ENCODE results near the gene SYNGR3. TPM values are rescaled to one million over a fixed set of nuclear protein-coding genes. Genes with fewer than 3 reads are reported as not detected.

Gene SYNGR3
- total RNA-seq, 1 experiment from 2014 or later: 11.9 TPM

DNA sequence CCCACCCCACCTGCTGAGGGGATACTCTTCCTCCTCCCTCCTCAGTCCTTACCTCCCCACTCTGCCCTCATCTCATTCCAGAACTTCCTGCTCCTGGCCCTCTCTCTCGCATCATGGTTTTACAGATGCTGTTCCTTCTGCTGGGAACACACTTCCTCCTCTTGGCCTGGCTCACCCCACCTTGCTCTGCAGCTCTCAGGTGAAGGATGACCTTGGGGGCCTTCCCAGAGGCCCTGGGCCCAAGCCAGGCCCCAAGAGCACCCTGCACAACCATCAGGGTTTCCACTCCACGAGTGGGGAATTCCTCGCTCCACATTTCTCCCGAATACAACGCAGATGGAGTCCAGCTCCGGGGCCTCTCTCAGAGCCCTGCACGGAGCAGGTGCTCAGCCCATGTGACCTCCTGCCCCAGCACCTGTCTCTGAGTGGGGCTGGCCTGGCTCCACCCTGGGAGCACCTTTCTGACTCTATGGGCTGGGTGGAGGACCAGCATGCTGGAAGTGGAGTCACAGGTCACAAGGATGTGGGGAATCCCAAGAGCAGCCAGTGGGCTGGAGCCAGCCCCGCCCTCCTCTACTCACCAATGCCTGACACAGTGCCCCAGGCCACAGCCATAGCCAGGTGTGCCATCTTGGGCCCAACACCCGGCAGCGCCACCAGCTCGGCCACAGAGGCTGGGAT is 53.4 kb downstream of the SYNGR3 start:
- Histone ChIP-seq H3K4ac (ENCODE audit: low read depth, low read length) (no peak overlapping the region), H3K9ac (ENCODE audit: extremely low read depth, insufficient read length, low read length) (no peak overlapping the region), H4K8ac (replicated peaks; ENCODE audit: insufficient read length, low read depth, low read length) (no peak overlapping the region), H3K23me2 (ENCODE audit: insufficient read length, low read depth, low read length, poor library complexity, severe bottlenecking) (peaks cover 6% of the 10 kb centered on the region), H2BK5ac (ENCODE audit: insufficient read length, low read length) (no peak overlapping the region), H3K9me3 (ENCODE audit: control insufficient read depth, low read depth, low read length) (no peaks in the 10 kb centered on the region), H2BK12ac (ENCODE audit: insufficient read length, low read depth, low read length) (no peak overlapping the region), H3K14ac (ENCODE audit: insufficient read depth, low read length) (no peak overlapping the region), H2AK5ac (ENCODE audit: insufficient read length, low read length) (no peak overlapping the region), H2BK15ac (ENCODE audit: low read depth, low read length) (no peak overlapping the region), H3K79me2 (ENCODE audit: insufficient read depth, low read length) (no peaks in the 10 kb centered on the region), H3K56ac (ENCODE audit: insufficient read length, low read depth, low read length) (no peak overlapping the region), H3K79me1 (ENCODE audit: insufficient read depth, low read depth, low read length, poor library complexity, severe bottlenecking) (no peaks in the 10 kb centered on the region), H2AFZ (ENCODE audit: low read length) (no peak overlapping the region), H3K4me2 (ENCODE audit: insufficient read depth, insufficient read length, low read length) (no peak overlapping the region), H2BK120ac (ENCODE audit: low read depth, low read length, poor library complexity, severe bottlenecking) (no peak overlapping the region), H4K20me1 (ENCODE audit: control insufficient read depth, insufficient read depth, insufficient read length) (no peaks in the 10 kb centered on the region), H3K18ac (ENCODE audit: insufficient read length, low read depth, low read length) (no peak overlapping the region), H3K4me1 (ENCODE audit: insufficient read depth, low read length) (no peaks in the 10 kb centered on the region), H4K5ac (ENCODE audit: insufficient read length, low read depth, low read length) (no peak overlapping the region), H3K27me3 (ENCODE audit: insufficient read depth, low read length) (no peaks in the 10 kb centered on the region), H3K23ac (ENCODE audit: insufficient read length, low read depth, low read length) (no peak overlapping the region), H2BK20ac (ENCODE audit: low read depth, low read length, poor library complexity, severe bottlenecking) (no peak overlapping the region), H4K91ac (ENCODE audit: insufficient read length, low read depth, low read length) (no peak overlapping the region), H3K27ac (ENCODE audit: insufficient read length, low read depth, low read length) (no peak overlapping the region), H3T11ph (ENCODE audit: low read length) (no peak overlapping the region)
- no peak for DNase-seq
- Mint-ChIP-seq H3K9me3 (no peaks in the 10 kb centered on the region), H3K4me3 (no peak overlapping the region), H3K36me3 (ENCODE audit: insufficient read depth in 1 of 3, low read depth in 3 of 3) (peaks cover 2 to 5% (median 4%) of the 10 kb centered on the region in 3 experiments; a peak in 5 of 7 replicates), H3K27ac (no peak overlapping the region; a peak in 1 of 7 replicates), H3K4me1 (peaks cover 8 to 19% of the 10 kb centered on the region in 2 experiments), H3K27me3 (ENCODE audit: low read depth) (no peaks in the 10 kb centered on the region)
- WGBS (ENCODE audit: extremely low coverage, insufficient read length, low lambda C conversion rate): no CpG with 5 or more reads among the region's 11 CpGs
- TF ChIP-seq, protein P1, sequence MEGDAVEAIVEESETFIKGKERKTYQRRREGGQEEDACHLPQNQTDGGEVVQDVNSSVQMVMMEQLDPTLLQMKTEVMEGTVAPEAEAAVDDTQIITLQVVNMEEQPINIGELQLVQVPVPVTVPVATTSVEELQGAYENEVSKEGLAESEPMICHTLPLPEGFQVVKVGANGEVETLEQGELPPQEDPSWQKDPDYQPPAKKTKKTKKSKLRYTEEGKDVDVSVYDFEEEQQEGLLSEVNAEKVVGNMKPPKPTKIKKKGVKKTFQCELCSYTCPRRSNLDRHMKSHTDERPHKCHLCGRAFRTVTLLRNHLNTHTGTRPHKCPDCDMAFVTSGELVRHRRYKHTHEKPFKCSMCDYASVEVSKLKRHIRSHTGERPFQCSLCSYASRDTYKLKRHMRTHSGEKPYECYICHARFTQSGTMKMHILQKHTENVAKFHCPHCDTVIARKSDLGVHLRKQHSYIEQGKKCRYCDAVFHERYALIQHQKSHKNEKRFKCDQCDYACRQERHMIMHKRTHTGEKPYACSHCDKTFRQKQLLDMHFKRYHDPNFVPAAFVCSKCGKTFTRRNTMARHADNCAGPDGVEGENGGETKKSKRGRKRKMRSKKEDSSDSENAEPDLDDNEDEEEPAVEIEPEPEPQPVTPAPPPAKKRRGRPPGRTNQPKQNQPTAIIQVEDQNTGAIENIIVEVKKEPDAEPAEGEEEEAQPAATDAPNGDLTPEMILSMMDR (conservative IDR thresholded peaks at IDR 0.05): no peak

Other genes with a start within 250 kb of the SYNGR3 start
- gene NME3, start 218.4 kb upstream of the SYNGR3 start, total RNA-seq (2021): 76.9 and 81.9 TPM in 2 replicates
- gene EME2, start 217.2 kb upstream of the SYNGR3 start, total RNA-seq (2021): 60.4 and 63.6 TPM in 2 replicates
- 199 and 205 TPM in 2 replicates for gene MRPS34, start 216.8 kb upstream of the SYNGR3 start, total RNA-seq (2021)
- gene SPSB3, start 207.4 kb upstream of the SYNGR3 start, total RNA-seq (2021): 19.9 and 20.0 TPM in 2 replicates
- gene NUBP2, start 207.0 kb upstream of the SYNGR3 start, total RNA-seq (2021): 67.7 and 69.4 TPM in 2 replicates
- not detected in 2 replicates for gene IGFALS, start 196.3 kb upstream of the SYNGR3 start, total RNA-seq (2021)
- 30.0 and 31.0 TPM in 2 replicates for gene HAGH, start 163.1 kb upstream of the SYNGR3 start, total RNA-seq (2021)
- gene FAHD1, start 162.8 kb upstream of the SYNGR3 start, total RNA-seq (2021): 13.2 and 16.2 TPM in 2 replicates
- 1.3 and 1.6 TPM in 2 replicates for gene MEIOB, start 117.8 kb upstream of the SYNGR3 start, total RNA-seq (2021)
- gene HS3ST6, start 71.6 kb upstream of the SYNGR3 start, total RNA-seq (2021): not detected in 2 replicates
- gene MSRB1, start 46.8 kb upstream of the SYNGR3 start, total RNA-seq (2021): 24.3 and 25.7 TPM in 2 replicates
- 0.11 and 0.31 TPM in 2 replicates for gene RPL3L, start 35.3 kb upstream of the SYNGR3 start, total RNA-seq (2021)
- 191 and 192 TPM in 2 replicates for gene NDUFB10, start 30.4 kb upstream of the SYNGR3 start, total RNA-seq (2021)
- 3,874 and 3,923 TPM in 2 replicates for gene RPS2, start 25.1 kb upstream of the SYNGR3 start, total RNA-seq (2021)
- 0.28 TPM in 1 of 2 replicates, not detected in the other for gene RNF151, start 23.1 kb upstream of the SYNGR3 start, total RNA-seq (2021)
- gene TBL3, start 17.9 kb upstream of the SYNGR3 start, total RNA-seq (2021): 53.3 and 54.0 TPM in 2 replicates
- 1.3 and 1.7 TPM in 2 replicates for gene NOXO1, start 8.5 kb upstream of the SYNGR3 start, total RNA-seq (2021)
- 49.1 and 50.4 TPM in 2 replicates for gene GFER, start 5.8 kb upstream of the SYNGR3 start, total RNA-seq (2021)
- gene ZNF598, start 19.9 kb downstream of the SYNGR3 start, total RNA-seq (2021): 64.2 and 70.9 TPM in 2 replicates
- gene NPW, start 29.8 kb downstream of the SYNGR3 start, total RNA-seq (2021): 7.1 and 10.2 TPM in 2 replicates
- 15.3 and 18.4 TPM in 2 replicates for gene NHERF2, start 36.9 kb downstream of the SYNGR3 start, total RNA-seq (2021)
- gene NTHL1, start 57.9 kb downstream of the SYNGR3 start, total RNA-seq (2021): 52.0 and 54.0 TPM in 2 replicates
- gene TSC2, start 58.0 kb downstream of the SYNGR3 start, total RNA-seq (2021): 122 and 125 TPM in 2 replicates
- 73.5 and 88.0 TPM in 2 replicates for gene PKD1, start 145.9 kb downstream of the SYNGR3 start, total RNA-seq (2021)
- gene RAB26, start 158.7 kb downstream of the SYNGR3 start, total RNA-seq (2021): 2.4 and 3.0 TPM in 2 replicates
- 105 and 108 TPM in 2 replicates for gene TRAF7, start 165.8 kb downstream of the SYNGR3 start, total RNA-seq (2021)
- 7.9 and 9.3 TPM in 2 replicates for gene CASKIN1, start 206.6 kb downstream of the SYNGR3 start, total RNA-seq (2021)
- 74.5 and 75.9 TPM in 2 replicates for gene MLST8, start 215.5 kb downstream of the SYNGR3 start, total RNA-seq (2021)
- gene BRICD5, start 220.9 kb downstream of the SYNGR3 start, total RNA-seq (2021): 10.8 and 11.9 TPM in 2 replicates
- 37.4 and 38.3 TPM in 2 replicates for gene PGP, start 224.9 kb downstream of the SYNGR3 start, total RNA-seq (2021)
- 35.9 and 37.6 TPM in 2 replicates for gene E4F1, start 233.6 kb downstream of the SYNGR3 start, total RNA-seq (2021)
- gene DNASE1L2, start 246.5 kb downstream of the SYNGR3 start, total RNA-seq (2021): 2.5 TPM in 2 replicates